GM23248 (cell line): ENCODE data around the gene OTP. TPM values are rescaled to one million over a fixed set of nuclear protein-coding genes. Genes with fewer than 3 reads are reported as not detected.

Source experiments
- DNase-seq: peaks from one replicate; pipeline ENCODE4 v3.0.0-alpha.2; 2015
- H2AFZ ChIP-seq: fragments of 200-600 bp; sonication (generic); 2 replicates; pipeline ENCODE4 v1.6.1; 2016; ENCODE audit warnings: antibody characterized with exemption
- H3F3A ChIP-seq: fragments of 200-600 bp; sonication (generic); 2 replicates; pipeline ENCODE4 v1.6.1; 2016; ENCODE audit warnings: mild to moderate bottlenecking, antibody characterized with exemption, mixed run types; ENCODE audit not compliant: insufficient read depth
- H3K27ac ChIP-seq: fragments of 200-600 bp; sonication (generic); 2 replicates; pipeline ENCODE4 v1.5.1; 2016; ENCODE audit warnings: mild to moderate bottlenecking
- H3K27me3 ChIP-seq: fragments of 200-600 bp; sonication (generic); replicated peaks from 2 replicates; pipeline ENCODE4 v1.6.1; 2016; ENCODE audit warnings: mild to moderate bottlenecking; ENCODE audit not compliant: insufficient read depth
- H3K36me3 ChIP-seq: fragments of 200-600 bp; sonication (generic); 2 replicates; pipeline ENCODE4 v1.6.1; 2016; ENCODE audit warnings: low read depth, mild to moderate bottlenecking
- H3K4me1 ChIP-seq: fragments of 200-600 bp; sonication (generic); 2 replicates; pipeline ENCODE4 v1.6.1; 2016; ENCODE audit warnings: mild to moderate bottlenecking; ENCODE audit not compliant: insufficient read depth
- H3K4me2 ChIP-seq: fragments of 200-600 bp; sonication (generic); one replicate; pipeline ENCODE4 v1.6.1; 2016; ENCODE audit warnings: mild to moderate bottlenecking; ENCODE audit not compliant: unreplicated experiment
- H3K4me3 ChIP-seq: fragments of 200-600 bp; sonication (generic); 2 replicates; pipeline ENCODE4 v1.5.1; 2016; ENCODE audit warnings: mild to moderate bottlenecking
- H3K79me2 ChIP-seq: fragments of 200-600 bp; sonication (generic); 2 replicates; pipeline ENCODE4 v1.6.1; 2016; ENCODE audit warnings: mild to moderate bottlenecking; ENCODE audit not compliant: insufficient read depth
- H3K9ac ChIP-seq: fragments of 200-600 bp; sonication (generic); 2 replicates; pipeline ENCODE4 v1.6.1; 2016; ENCODE audit warnings: mild to moderate bottlenecking
- H3K9me2 ChIP-seq: fragments of 200-600 bp; sonication (generic); 2 replicates; pipeline ENCODE4 v1.6.1; 2016; ENCODE audit warnings: mixed run types, mild to moderate bottlenecking, moderate library complexity; ENCODE audit not compliant: insufficient read depth
- H3K9me3 ChIP-seq: fragments of 200-600 bp; sonication (generic); one replicate; pipeline ENCODE4 v1.6.1; 2017; ENCODE audit warnings: low read depth
- H4K20me1 ChIP-seq: fragments of 200-600 bp; sonication (generic); 2 replicates; pipeline ENCODE4 v1.6.0; 2016; ENCODE audit not compliant: insufficient read depth
- EZH2 ChIP-seq: fragments of 200-600 bp; sonication (generic); IDR thresholded peaks from 2 replicates; pipeline ENCODE4 v1.6.1; 2018; ENCODE audit warnings: antibody characterized with exemption, mild to moderate bottlenecking; ENCODE audit not compliant: insufficient read depth, poor library complexity, severe bottlenecking
- EZH2phosphoT487 ChIP-seq: fragments of 200-600 bp; sonication (generic); IDR thresholded peaks from 2 replicates; pipeline ENCODE4 v1.6.1; 2018; ENCODE audit warnings: antibody characterized with exemption, moderate library complexity, mild to moderate bottlenecking, low read depth; ENCODE audit not compliant: insufficient read depth
- WGBS, 2 experiments: methylation state at CpG; one replicate each; pipeline ENCODE4 v1.1.6; 2015 to 2017; ENCODE audit warnings: low lambda C conversion rate in 2 of 2, low coverage in 1 of 2; ENCODE audit errors: missing lambda C conversion rate in 2 of 2; 5-methylcytosine and 5-hydroxymethylcytosine counted together
- in situ Hi-C: fragments of 300-500 bp; cut with MboI; formaldehyde crosslinking; loops from 2 replicates; pipeline ENCODE4 v1.15.0; 2020
- polyA plus RNA-seq: library from polyadenylated mRNA; unstranded; fragments of >200 nt; fragmentation: Nextera tagmentation; extraction: Ambion mirVana; gene quantifications from 2 replicates; pipeline ENCODE4 v1.2.1, GENCODE V29; 2016
- total RNA-seq: library from RNA; depleted of rRNA; stranded (reverse); fragments of >200 nt; shearing (Covaris generic); gene quantifications from 2 replicates; pipeline ENCODE4 v1.2.3, GENCODE V29; 2014

OTP gene
- total and polyA plus RNA-seq, 2 experiments from 2014 or later = not detected

DNA sequence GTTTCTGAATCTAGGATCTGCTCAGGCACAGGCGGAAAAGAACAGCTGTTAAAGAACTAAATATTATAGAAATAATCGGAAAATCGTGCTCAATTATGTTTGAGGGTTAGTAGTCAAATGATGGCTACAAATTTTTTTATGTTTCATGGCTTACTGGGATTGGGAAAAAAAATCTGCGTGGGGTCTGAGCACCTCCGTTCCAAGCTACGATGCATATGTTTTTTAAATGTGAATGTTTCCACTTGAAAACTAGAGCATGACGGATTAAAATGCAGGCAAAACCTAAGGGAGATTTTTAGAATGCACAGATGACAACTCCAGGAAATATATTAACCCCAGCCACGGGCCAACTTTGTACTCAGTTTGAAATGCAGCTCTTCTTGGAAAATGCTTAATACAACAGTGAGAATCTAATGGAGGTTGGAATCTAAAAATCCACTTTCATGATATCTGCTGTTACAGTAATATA, 5.3 kb downstream of the OTP start:
- H3K9me3 ChIP-seq = no peaks in the 10 kb centered on the region
- TF ChIP-seq EZH2 (peak; percentile 58), EZH2phosphoT487 (no peak)
- no peak overlapping the region for H3K27ac ChIP-seq
- DNase-seq = no peak
- no peak overlapping the region for H3K4me3 ChIP-seq
- H3K4me2 ChIP-seq = no peak overlapping the region
- H4K20me1 ChIP-seq = no peaks in the 10 kb centered on the region
- H3K79me2 ChIP-seq = no peaks in the 10 kb centered on the region
- peaks cover 96% of the 10 kb centered on the region for H3K27me3 ChIP-seq
- no peak overlapping the region for H3K9ac ChIP-seq
- no peaks in the 10 kb centered on the region for H3K4me1 ChIP-seq
- no peak overlapping the region for H2AFZ ChIP-seq
- no peaks in the 10 kb centered on the region for H3K36me3 ChIP-seq
- no peaks in the 10 kb centered on the region for H3K9me2 ChIP-seq
- in situ Hi-C loops = no loop called here
- no peaks in the 10 kb centered on the region for H3F3A ChIP-seq
- WGBS, 2 experiments = 24 to 25% methylated on average over 8 of the region's 8 CpGs

DNA sequence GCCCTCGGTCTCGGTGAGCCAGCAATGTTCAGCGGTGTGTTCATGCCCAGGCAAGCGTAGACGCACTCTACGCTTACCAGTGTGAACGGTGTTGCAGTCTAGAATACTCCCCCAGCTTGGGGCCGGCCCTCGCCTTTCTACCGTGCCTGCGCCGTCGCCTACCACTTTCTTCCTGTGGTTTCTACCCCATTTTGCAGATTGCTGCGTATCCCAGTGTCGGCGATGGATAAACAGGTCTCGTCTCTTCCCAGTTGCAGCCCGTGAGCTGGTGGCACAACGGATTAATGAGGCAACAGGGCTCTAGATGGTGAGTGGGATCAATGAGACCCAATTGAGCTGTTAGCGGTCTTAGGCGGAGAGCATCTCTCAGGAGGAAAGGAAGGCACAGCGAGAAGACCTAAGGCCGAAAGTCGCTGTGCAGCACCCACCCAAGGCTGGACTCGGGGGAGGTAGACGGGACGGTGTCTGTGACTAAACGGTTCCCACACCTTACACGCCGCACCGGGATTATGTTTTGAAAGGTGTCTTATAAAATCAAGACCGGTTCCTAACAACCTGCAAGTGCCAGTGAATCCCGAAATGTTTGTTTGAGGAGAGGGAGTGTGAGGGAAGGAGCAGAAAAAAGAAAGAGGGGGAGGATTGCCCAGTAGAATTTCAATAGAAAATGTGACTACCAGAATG, 5.8 kb downstream of the OTP start:
- in situ Hi-C loops = no loop called here
- Histone ChIP-seq H3K4me3 (no peak overlapping the region), H3K27ac (no peak overlapping the region), H3K4me2 (no peak overlapping the region), H3K36me3 (no peaks in the 10 kb centered on the region), H3K9me3 (no peaks in the 10 kb centered on the region), H2AFZ (no peak overlapping the region), H3K27me3 (peaks cover 95% of the 10 kb centered on the region), H3F3A (no peaks in the 10 kb centered on the region), H3K4me1 (no peaks in the 10 kb centered on the region), H3K9me2 (no peaks in the 10 kb centered on the region), H4K20me1 (no peaks in the 10 kb centered on the region), H3K9ac (no peak overlapping the region), H3K79me2 (no peaks in the 10 kb centered on the region)
- TF ChIP-seq EZH2 (no peak), EZH2phosphoT487 (0 out of 2 replicates have a peak, but pooled peaks have one; percentile 45)
- WGBS, 2 experiments = 18 to 20% methylated on average over 33 of the region's 33 CpGs
- DNase-seq = no peak

DNA sequence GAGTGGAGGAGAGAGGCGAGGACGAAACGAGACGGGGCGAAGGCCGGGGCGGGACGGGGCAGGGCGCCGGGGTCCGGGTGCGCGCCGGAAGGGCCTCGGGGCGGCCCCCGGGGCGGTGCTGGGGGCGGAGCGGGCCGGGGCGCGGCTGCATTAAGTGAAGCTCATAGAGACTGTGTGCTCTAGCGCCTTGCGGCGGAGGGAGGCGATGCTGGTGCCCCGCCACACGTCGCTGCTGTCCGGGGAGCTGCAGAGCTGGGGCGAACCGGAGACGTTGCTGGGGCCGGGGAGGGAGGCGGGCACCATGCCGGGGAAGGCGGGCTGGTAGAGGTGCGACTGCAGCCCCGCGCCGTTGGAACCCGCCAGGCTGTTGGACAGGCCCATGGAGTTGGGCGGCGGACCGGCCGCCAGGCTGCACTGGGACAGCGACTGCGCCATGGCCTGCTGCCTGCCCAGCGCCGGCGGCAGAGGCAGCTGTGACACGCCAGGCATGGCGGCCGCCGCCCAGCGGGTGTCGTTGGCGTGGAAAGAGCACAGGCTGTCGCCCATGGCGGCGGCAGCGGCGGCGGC, 8.3 kb downstream of the OTP start:
- Histone ChIP-seq H3K27ac (no peak overlapping the region), H3K4me1 (no peaks in the 10 kb centered on the region), H3F3A (no peaks in the 10 kb centered on the region), H2AFZ (peak overlapping the region; percentile 73), H4K20me1 (no peaks in the 10 kb centered on the region), H3K4me3 (peak overlapping the region; percentile 68), H3K27me3 (peaks cover 95% of the 10 kb centered on the region), H3K9ac (no peak overlapping the region), H3K9me3 (no peaks in the 10 kb centered on the region), H3K4me2 (peak overlapping the region; percentile 59), H3K9me2 (no peaks in the 10 kb centered on the region), H3K36me3 (no peaks in the 10 kb centered on the region), H3K79me2 (no peaks in the 10 kb centered on the region)
- WGBS, 2 experiments = 1 to 3% methylated on average over 24 to 50 of the region's 65 CpGs
- TF ChIP-seq EZH2phosphoT487 = no peak
- TF ChIP-seq EZH2 = no peak
- peak; percentile 72 for DNase-seq
- in situ Hi-C loops = no loop called here

DNA sequence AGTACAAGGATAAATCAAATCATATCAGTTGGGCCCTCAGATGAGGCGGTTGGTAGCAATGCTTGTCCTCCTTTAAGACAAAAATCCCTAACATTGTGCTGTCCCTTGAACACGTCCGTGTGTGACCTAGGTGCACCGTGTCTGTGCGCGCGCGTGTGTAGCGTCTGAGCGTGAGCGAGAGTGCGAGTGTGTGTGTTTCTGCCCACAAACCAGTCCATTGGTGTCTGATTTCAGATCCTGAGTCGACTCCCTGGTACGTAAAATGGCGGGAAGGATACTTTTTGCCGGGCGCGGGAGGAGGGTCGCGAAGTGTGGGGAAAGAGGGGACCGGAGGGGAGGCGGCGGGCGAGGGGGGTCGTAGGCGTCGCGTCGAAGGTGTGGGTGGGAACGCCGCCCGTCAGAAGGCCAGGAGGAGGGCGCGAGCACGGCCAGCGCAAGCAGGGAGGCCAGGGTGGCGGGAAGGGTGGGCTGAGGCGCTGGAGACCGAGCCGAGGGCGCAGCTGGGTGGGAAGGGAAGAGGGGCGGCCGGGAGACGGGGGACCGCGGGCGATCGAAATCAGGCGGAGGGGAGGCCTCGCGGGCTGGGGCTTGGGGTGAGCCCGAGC, 8.9 kb downstream of the OTP start:
- no peak for TF ChIP-seq EZH2phosphoT487
- no peak for TF ChIP-seq EZH2
- peak overlapping the region; percentile 59 for H3K4me2 ChIP-seq
- H4K20me1 ChIP-seq = no peaks in the 10 kb centered on the region
- no peaks in the 10 kb centered on the region for H3K79me2 ChIP-seq
- H3K36me3 ChIP-seq = no peaks in the 10 kb centered on the region
- H3K27ac ChIP-seq = no peak overlapping the region
- no peak overlapping the region for H3K9ac ChIP-seq
- H2AFZ ChIP-seq = peak overlapping the region; percentile 73
- H3K4me1 ChIP-seq = no peaks in the 10 kb centered on the region
- WGBS, 2 experiments = 4 to 12% methylated on average over 16 to 52 of the region's 52 CpGs
- peak overlapping the region; percentile 68 for H3K4me3 ChIP-seq
- H3F3A ChIP-seq = no peaks in the 10 kb centered on the region
- H3K9me2 ChIP-seq = no peaks in the 10 kb centered on the region
- H3K27me3 ChIP-seq = peaks cover 89% of the 10 kb centered on the region
- peak; percentile 22 for DNase-seq
- in situ Hi-C loops = no loop called here
- no peaks in the 10 kb centered on the region for H3K9me3 ChIP-seq
